Nucleus accumbens (tissue), 56 donors: Measurements from ENCODE around the gene NELFB.

Experiments used
- DNase-seq, 56 donors: peaks; one replicate each; lab custom pipeline; 2025; lab: John Stamatoyannopoulos, UW

The NELFB gene

DNA sequence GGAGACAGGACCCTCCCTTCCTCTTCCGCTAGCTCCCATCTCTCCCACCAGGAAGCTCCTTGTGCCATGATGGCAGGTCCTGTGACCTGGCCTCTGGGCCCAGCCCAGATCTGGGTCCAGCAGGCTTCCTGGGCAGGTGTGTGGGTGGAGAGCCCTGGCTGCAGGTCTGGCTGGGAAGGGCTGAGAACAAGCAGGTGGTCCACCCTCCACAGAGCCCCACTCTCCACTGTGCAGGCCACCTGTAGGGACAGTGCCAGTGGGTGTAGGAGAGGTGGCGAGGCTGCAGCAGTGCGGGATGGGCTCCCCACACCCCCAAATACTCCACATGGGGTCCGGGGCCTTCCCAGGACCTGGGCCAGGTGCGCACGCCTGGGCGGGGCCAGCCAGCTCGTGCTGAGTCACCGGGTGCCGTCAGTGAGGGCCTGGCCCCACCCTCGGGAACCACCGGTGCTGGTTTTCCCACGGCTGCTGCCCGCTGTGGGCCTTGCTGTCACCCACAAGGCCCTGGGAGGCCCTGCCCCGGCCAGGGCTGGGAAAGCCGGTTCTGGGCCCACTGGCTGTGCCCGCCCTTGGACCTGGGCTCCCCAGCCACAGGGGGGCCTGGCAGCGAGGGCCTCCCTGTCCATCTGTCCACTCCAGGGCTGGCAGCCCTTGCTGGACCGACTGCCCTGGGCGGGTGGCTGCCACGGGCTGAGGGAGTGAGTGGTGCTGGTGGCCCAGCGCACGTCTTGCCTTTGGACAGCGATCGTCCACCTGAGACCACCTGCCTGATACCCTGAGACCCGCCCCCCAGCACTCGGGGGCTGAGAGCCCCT lies 56.3 kb downstream of the NELFB start:
- DNase-seq: peak in 2 of 56 donors; percentile 27 to 45

DNA sequence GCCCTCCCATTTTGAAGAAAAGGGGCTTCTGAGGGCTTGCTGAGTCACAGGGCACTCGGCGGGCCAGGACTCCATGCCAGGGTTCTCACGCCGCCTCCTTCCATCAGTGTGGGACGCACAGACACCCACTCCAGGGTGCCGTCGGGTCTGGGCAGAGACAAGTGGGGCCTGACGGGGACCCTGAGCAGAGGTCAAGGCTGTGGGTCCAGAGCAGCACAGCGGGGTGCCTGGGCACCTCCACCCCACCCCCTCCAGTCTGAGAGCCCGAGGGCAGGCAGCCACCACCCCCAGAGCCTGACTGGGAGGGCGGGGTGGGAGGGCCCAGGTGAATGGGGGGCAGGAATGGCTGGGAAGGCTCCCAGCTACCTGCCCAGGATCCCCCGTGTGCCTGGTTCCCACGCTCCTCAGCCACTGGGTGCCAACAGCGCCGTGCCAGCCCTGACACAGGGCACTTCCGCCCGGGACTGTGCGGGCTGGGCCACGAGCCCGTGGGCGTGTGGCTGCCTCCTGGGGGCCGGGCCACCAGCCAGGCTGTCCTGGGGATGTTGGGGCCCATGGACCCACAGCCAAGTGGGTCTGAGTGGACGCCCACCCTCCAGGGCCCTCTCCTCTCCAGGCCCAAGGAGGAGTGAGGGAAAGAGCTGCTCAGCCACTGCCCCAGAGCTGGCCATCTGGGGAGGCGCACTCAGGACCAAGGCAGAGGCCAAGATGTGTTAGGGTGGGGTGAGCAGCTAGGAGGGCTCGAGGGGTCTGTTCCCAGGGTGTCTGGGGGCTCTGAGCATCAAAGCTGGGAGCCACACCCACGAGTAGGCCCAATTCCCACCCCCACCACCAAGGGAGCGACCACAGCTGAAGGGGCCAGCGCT lies 57.1 kb downstream of the NELFB start:
- no peak for DNase-seq

DNA sequence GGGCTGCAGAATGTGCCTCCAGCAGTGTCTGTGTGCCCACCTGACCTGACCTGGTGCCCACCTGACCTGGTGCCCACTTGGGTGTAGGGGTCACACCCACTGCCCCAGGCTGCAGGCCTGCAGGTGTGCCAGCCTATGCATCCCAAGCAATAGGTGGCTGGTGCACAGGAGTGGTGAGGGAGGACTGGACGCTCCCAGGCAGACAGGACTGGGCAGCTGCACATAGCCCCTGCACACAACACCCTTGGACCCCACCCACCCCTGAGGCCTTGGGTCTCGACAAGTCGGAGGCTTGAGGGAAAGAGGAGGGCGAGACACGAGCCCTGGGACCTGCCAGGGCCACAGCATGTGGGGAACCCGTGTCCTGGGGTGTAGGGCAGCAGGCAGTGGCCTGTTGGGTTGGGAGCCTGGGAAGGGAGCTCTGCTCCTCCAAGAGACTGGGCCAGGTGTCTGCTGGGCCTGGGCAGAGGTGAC lies 57.8 kb downstream of the NELFB start:
- DNase-seq: no peak

DNA sequence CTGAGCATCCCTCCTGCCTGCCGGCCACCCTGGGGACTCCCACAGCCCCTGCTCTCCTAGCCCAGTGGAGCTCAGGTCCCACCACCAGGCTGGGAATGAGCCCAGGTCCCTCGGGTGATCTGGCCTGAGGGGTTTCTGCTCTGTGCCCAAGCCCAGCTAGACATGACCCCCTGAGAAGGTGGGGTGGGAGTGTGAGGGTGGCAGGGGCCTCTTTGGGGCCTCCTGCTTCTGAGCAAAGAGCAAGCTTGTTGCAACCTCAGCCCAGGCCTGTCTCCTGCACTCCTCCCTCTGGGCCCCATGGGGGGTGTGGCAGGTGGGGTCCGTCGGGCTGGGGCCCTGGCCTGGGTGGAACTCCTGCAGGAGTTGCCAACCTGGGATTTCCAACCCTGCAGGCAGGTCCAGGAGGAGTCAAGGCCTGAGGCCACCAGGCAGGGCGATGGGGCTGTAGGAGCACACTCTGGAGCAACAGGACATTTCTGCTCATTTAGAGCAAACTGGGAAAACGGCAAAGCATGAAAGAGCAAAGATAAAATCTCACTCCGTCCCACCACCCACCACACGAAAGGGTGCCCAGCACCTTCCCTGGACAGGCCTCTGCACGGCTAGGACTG lies 58.3 kb downstream of the NELFB start:
- no peak for DNase-seq

DNA sequence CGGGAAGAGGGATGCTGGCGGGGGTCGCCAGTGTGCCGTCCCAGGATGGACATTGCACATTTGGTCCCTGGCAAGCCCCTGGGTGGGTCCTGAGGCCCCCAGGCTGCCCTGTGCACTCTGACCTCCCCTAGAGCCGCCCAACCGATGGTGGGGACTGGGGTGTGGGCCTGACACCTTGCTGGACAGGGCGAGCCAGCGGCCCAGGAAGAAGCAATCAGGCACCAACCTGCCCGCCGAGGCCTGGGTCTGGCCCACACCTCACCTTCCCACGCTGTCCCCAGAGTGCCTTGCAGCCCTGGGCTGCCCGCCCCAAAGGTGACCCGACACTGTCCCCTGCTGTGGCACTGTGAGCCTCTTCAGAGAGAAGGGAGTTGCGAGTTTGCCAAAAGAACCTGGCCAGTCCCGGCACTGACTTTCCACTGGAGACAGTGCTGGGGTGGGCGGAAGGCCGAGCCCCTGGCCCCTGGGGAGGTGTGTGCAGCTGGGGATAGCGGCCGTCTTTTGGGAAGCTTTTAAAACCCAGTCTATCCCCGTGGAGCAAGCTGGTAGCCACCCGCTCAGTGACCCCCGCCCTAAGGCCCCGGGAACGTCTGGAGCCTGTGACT lies 58.9 kb downstream of the NELFB start:
- no peak for DNase-seq

DNA sequence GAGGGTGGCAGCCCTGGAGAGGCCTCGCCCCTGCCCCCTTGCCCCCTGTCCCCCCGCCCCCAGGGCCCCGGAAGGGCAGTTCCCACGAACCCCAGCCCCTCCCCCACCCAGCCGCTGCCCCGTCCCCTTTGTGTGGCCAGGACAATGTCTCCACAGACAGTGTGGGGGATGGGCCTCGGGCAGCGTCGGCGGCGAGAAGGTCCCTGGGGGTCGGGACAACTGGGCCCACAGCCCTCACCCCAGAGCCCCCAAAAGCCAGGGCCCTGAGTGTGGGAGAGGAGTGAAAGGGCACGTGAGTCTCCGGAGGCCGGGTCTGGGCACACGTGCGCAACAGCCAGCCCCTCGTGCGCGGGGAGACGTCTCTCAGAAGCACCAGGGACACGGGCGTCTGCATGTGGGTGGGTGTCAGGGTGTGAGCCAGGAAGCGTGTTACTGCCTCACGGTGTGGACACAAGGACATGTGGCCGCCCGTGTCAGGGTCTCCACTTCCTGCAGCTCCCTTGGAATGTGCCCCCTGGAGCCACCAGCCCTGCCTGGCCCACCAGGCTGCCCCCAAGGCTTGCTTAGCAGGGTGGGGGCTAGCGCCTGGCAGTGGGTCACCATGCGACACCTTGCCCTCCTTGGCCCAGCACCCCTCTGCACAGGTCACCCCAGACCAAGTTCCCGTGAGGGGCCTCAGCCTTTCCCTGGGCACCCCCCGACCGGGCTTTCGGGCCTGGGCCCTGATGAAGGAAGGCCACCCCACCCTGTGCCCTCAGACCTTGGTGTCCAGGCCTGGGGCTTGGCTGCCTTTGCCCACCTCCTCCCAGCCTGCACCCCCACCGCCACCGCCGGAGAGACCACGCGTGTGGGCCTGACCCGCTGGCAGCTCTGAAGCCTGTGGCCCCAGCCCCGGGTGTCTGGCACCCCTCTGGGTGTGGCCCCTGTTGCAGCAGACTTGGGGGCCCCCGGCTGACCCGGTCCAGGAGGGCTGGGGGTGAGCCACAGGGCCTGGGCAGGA lies 59.7 kb downstream of the NELFB start:
- no peak for DNase-seq

DNA sequence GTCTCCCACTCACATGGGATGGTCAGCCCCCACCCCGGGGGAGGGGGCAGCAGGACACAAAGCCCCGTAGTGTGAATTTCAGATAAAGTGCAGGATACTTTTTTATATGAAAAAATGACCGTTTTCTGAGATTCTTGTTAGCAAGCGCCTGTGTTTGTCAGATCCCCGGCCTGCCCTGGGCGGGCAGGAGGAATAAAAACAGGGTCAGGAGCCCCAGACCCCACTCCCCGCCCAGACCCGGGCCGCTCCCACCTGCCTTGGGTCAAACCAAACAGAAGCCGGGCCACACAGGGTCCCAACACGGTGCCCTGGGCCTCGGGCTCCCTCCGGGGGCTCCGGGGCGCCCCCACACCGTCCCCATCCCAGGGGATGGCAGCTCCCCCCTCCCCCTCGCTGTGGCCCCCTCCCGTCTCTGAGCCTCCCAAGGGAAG lies 60.5 kb downstream of the NELFB start:
- no peak for DNase-seq

DNA sequence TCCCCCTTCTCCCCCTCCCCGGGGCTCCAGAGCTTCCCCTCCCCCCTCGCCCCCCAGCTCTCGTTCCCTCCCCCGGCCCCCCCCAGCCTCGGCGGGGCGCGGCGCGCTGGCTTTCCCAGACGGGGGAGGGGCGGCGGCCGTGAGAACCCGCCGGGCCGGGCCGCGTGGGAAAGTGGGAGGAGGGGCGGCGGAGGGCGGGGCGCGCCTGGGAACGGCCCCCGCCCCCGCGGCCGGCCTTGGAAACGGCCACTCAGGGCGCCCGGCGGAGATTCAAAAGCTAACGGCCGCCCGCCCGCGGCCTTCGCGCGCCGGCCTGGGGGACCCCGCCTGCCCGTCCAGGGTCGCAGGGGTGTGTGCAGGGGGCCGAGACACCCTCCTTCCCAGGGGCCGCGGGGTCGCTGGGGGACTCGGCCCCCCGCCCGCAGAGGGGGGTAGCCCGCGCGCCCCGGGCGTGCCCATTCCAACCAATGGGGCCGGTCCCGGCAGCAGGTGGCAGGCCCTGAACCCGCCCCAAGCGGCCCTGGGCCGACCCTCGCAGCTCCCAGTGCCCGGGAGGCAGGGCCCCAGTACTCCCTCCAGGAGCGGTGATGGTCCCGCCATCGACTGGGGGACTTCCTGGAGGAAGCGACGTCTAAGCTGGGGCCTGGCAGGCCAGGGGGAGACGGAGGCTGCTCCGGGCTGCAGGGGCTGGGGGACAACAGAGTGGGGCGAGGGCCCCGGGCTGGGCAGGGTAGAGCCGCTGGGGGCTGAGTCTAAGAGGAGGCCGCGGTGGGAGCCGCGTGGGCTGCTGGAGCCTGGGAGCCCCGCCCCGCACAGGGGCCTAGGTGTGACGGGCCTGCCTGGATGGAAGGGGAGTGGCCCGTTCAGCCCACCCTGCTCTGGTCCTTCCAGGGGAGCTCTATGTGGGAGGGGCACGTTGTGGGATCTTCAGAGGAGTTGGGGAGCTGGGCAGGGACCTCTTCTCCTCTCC lies 61.2 kb downstream of the NELFB start:
- peak in 3 of 56 donors; percentile 43 to 68 (median 46) for DNase-seq

DNA sequence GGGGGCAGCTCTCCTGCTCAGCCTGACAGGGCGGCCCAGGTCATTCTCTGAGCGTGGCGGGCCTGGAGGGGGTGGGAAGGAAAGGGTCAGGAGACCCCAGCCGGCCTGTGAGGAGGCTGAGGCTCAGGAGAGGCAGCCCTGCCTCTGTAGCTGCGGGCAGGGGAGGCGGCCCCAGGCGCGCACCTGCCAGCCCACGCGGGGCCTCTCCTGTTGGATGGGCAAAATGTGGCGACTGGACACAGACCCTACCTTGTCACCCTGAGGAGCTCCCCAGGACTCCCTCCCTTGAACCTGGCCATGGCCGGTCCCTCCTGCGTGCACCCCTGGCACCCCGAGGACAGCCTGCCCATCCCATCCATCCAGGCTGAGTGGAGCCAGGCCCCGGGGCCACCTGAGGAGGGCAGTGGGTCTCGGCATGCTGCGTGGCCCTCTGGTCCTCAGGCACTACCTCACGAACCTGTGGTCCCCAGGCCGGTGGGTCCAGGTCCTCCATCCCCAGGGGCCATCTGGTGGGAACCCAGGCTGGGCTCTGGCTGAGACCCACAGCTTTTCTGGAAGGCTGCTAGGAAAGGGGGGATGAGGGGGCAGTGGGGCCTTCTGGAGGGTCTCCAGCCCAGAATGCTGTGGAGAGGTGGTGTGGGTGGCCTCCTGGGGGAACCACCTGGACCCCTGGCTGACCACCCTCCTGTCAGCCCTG lies 62.0 kb downstream of the NELFB start:
- no peak for DNase-seq

DNA sequence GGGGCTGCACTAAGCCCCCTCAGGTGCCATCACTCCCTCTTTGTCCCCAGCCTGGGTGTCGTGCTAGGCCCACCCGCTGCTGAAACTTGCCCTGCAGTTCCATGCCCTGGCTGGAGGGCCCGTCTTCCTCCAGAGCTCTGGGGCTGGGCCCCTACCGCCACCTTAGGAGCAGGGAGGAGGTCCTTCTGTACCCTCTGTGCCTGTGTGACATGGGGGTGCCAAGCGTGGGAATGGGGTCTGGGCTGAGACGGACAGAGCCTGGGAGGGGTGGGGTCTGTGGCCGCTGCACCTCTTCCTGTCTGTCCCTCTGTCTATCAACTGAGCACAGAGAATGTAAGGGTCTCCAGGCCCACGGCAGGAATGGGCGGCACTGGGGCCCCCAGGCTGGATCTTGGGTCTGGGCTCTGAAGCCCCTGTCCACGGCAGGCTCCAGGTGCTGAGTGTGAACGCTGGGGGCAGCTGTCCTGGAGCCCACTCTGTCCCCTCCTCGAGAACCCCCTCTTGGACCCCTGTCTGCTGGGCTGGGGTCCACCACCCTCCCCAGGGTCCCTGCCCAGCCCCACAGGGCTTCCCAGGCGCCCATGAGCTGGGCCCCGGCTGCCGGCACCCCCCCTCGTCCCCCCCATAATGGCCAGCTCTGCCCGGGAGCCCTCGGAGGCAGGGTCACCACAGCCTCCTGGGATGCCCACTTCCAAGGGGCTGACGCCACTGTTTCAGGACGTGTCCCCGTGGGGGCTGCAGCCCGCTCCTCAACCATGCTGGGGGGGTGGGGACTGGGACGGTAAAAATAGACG lies 62.8 kb downstream of the NELFB start:
- DNase-seq: no peak

DNA sequence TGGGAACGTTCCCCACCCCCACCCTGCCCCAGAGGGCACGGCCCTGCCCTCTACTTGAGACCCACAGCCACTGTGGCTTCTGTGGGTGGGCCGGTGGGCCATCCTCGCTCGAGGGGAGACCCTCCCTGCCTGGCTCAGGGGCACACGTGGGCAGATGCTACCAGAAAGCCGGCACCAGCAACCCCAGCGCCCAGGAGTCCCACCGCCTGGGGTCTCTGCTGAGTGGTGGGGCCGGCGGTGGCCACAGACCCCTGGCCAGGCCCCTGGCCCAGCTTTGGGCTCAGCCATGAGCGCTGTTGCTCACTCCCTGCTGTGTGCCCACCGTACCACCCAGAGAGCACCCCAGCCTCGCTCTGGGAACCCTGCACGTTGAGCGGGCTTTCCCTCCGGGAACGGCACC lies 63.5 kb downstream of the NELFB start:
- no peak for DNase-seq

DNA sequence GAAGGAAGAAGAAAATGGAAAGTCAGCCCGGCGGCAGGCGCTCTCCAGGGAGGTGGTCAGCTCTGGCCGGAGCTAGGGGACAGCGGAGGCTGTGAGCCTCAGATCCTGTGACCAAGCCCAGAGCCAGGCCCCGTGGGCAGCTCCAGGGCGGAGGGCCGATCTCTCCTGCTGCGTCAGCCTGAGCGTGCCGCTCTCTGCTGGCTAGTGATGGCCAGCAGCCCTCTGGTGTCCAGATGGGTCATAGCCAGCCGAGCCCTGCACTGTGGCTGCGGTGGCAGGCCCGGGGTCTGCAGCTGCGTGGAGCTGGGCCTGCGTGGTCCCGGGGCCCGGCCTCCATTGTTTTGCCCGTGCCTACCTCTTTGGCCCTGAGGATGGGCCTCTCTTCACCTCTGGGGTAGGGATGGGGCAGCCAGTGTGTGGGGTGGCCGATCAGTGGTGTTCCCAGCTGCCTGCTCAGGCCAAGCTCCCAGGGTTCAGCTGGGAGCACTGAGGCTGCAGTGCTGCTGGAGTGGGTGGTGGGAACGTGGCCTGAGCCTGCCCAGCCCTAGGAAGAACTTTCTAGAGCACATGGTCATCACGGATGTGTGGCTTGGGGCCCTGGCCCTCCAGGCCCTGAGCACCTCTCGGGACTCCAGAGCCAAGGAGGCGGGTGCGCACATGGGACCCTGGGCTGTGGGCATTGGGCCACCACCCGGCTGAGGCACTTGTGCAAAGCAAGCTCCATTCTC lies 64.0 kb downstream of the NELFB start:
- DNase-seq: peak in 35 of 56 donors; percentile 23 to 85 (median 63)

DNA sequence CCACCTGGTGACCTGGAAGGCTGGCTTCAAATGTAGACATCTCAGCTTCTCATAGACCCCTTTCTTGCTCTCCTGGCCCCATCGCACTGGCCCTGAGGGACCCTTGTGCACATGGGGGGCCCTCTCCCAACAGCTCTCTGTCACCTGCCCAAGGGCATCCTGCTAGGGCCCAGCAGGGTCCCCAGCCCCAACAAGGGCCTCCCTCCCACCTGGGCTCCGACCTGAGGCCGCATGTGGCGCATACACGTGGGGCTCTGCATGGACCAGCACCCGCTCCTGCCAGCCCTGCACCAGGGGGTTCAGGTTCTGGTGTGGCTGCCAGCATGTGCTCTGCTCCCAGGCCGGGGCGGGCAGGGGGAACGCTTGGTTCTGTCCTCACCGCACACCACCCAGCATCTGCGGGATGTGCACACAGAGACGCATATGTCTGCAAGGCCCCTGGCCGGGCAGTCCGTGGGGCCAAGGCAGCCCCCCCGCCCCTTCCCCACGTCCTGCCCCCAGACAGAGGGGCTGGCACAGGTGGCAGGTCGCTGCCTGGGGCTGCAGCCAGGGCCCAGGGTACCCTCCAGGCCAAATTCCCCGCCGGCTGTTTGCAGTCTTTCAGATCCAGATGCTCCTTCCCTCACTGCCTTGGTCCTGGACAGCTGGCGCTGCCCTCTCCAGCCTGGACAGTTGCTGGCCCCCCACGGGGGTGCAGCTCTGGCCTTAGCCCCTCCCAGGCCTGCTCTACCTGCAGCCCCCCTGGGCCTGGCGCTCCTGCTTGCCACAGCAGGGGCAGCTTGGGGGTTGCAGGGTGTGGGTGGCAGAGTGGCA lies 64.8 kb downstream of the NELFB start:
- DNase-seq: no peak

DNA sequence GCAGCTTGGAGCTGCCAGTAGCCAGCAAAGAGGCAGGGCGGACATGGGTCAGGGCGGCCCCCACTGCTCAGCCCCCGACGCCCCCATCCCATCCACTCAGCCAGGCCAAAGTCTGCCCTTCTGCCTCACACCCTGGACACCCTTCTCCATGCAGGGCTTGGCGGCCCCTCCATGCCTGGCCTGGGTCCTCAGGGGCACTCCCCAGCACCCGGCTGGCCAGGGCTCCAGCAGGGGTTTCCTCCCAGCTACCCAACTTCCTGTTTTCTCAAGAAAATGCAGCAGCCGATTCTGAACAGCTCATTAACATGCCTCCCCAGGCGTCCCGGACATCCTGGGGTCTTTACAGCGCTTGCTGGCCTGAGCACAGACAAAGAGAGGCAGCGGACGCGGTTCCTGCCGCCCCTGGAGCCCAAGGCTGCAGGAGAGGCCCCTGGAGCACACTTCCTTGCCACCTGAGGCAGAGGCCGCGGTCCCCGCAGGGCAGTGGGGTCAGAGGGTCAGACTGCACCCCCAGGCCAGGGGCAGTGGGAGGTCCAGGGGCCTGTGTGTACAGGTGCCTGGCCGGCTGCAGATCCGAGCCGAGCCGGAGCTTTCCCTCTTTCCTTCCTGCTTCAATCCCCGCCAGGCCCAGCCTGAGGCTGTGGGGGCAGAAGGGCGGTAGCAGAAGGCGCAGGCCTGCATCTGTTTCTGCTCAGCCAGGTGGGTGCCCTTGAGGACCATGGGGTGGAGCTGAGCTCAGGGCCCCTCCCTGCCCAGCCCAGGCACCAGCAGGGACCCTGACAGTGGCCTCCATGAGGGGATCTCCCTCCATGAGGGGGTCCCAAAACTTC lies 65.6 kb downstream of the NELFB start:
- DNase-seq: no peak
